ENCODE results near the gene NUDT17.

Gene NUDT17

DNA sequence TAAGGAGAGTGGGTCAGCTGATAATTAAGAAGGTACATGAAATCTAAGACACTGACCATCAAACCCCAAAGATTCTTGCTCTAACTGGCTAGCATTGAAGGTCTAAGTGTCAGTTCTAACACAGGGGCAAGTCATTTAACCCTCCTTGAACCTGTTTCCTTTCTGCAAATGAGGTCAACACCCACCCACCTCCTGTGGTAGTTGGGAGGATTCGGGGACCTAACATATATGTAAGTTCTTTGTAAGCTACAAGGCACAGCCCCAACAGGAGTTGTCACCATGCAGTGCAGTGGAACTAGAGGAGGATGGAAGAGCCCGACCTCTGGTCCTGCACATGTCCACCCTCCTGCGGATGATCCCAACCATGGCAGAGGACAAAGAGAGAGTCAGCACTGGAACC lies 2.4 kb downstream of the NUDT17 start:
- no peak for DNase-seq (ENCODE audit: low spot score)

DNA sequence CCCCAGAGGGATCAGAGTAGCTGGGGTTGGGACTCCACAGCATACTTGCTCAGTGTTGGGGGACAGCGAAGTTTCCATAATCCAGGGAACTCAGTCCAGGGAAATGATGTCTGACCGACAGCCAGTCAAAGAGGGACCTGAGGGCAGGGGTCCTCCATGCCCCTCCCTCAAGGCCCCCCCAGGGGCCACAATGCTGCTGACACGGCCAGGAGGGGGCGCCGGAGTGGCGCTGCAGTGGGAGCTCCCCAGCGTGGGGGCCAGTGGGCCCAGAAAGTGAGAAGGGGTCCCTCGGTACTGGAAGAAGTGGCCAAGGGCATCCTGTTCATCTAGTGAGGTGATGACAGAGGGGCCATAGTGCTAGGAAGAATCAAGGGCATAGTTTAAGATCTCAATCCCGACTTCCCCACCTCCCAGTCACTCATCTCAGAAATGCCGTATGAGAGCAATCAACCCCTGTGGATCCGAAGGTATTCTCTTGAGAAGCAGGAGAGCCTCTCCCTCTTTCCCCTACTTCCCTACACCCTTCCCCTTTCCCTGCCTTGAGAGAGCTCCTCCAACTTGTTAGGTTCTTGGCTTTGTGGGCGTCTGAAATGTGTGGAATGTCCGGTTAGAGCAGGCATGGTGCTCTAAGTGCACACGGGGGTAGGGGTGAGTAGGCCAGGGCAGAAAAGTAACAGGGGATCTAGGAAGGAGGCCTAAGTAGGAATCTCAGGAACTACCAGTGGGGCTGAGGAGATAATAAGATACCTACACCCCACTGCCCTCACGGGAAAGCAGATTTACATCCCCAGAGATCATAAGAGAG lies 4.1 kb downstream of the NUDT17 start:
- DNase-seq (ENCODE audit: low spot score), result no peak

DNA sequence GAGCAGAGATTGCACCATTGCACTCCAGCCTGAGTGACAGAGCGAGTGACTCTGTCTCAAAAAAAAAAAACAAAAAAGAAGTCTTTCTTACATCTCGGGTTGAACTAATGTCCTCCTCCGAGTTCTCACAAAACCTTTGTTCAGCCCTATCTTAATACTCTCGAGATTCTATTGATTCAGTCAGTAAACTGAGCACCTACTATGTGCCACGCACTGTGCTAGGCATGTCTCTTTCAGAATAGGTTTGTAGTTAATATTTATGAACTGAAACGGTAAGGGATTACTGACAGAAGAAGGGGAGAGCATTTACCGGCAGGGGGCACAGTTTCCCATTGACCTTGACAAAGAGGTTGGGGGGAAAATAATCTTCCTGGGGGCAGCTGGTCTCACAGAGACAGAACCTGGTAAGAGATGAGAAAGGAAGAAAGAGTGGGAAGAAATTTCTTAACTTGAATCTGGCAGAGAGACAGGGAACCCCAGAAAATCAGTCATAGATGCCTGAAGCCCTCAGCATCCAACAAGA lies 10.1 kb downstream of the NUDT17 start:
- DNase-seq (ENCODE audit: low spot score), result no peak

GRCh38 chr1:145857170-145857569 lies 11.7 kb downstream of the NUDT17 start:
- DNase-seq (ENCODE audit: low spot score), result no peak

DNA sequence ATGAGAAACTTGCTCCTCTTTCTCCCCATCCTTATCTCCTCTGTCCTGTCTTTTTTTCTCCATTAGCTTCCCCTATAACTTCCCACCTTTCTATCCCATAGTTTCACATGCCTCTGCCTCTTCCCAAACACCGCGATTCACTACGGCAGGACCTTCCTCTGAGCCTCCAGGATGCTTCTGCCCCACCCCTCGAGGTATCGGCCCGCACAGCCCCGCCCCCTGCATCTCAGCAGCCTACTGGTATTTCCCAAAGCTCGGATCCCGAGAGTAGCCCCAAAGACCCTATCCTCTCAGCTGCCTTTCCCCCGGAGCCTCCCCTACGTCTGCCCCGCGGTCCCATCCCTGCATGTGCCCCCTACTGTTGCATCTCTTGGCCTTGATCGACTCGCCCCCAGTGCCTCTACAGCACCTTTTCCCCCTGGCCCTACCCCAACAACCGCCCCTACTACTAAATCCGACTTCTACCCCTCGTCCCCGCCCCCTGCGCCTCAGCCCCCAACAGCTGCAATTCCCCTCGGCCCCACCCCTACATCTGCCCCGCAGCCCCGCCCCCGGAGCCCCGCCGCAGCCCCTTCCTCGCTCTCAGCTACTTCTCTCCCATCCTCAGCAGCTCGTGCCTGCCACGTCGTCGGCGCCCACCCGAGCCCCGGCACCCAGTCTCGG lies 12.9 kb downstream of the NUDT17 start:
- DNase-seq (ENCODE audit: low spot score), result no peak

DNA sequence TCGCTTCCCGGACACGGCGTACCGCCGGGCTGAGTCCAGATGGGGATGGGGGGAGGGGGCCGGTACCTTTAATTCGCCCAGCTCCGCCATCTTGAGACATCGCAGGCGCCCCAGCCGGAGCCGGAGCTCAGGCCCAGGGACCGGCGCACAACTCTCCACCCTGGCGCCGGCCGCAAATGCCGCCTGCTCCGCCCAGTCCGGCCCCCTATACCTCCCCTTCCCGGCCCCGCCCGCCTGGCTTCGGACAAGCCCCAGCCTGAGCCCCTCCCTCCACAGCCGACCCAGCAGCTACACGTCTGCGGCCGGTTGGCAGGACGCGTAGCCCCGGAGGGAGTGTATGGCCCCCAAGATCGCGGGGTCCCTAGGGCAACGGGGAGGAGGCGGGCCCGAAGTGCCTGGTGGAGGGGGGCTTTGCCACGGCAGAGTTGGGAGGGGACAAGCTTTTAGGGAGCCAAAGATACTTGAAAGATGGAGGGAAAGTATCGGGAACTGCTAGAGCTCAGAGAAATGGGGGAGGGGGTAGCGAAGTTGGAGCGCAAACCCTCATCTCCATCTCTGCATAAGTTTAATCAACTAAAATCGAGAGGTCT lies 13.6 kb downstream of the NUDT17 start, which contains the start of gene PIAS3:
TSS of gene PIAS3 (minus strand) at position 181 of the 590 bp plus-strand sequence. CDS start at position 90, 91 bp downstream.
- DNase-seq (ENCODE audit: low spot score), result peak; percentile 89

- DNase-seq (ENCODE audit: low spot score), result peak; percentile 85
These were observed 14.1 kb downstream of the NUDT17 start for GRCh38 chr1:145859491-145860023.

DNA sequence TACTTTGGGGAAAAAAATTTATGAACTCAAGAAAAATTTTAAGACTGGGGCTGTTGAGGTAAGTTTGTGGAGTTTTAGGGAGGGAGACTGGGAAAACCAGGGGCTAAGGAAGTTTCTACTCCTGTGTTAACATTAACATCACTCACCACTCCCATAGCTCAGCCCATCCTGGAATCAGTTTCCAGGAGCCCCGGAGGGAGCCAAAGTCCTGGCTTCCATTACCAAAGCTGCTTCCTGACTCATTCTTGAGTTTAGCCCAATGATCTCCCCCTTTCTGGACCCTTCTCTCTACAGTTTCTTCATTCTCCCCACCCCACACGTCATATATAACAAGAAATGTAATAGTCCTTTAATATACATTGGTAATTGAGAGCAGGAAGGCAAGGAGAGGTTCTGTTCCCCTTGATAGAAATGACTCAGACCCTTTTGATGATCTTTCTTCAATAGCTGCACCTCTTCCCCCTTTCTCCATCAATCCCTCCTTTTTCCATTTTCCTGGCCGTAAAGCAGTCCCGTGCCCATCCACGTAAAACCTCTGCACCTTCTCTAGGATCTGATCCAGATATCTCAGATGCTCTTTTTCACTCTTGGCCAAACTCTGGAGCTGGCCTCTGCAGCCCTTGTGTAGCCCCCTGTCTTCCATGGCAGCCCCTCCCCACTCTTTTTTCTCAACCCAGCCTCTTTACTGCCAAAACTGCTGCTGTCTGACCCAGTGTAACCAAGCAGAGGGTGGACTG lies 18.0 kb downstream of the NUDT17 start:
- no peak for DNase-seq (ENCODE audit: low spot score)

GRCh38 chr1:145868232-145868631 lies 22.8 kb downstream of the NUDT17 start:
- DNase-seq (ENCODE audit: low spot score), result no peak

GRCh38 chr1:145871994-145872924 lies 26.8 kb downstream of the NUDT17 start:
- DNase-seq (ENCODE audit: low spot score), result no peak

GRCh38 chr1:145874646-145875045 lies 29.2 kb downstream of the NUDT17 start:
- no peak for DNase-seq (ENCODE audit: low spot score)

GRCh38 chr1:145877923-145878486 lies 32.6 kb downstream of the NUDT17 start:
- DNase-seq (ENCODE audit: low spot score), result no peak

GRCh38 chr1:145878724-145879123 lies 33.3 kb downstream of the NUDT17 start:
- no peak for DNase-seq (ENCODE audit: low spot score)

DNA sequence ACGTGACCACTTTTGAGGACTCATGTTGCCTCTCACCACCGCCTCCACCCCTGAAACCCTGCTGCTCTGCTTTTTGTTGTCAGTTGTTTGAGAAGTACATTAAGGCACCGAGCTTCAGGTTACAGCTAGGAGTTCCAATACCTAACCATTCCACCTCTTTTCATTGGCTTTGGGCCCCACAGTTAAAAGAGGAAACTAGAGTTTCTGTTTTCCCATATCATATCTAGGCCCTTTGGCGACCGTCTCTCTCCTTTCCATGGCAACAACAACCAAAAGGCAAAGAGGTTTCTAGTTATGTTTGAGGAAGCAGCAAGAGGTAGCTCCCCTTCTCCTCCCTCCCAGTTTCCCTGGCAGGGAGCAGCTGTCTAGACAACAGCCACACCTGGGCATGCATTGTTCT lies 34.3 kb downstream of the NUDT17 start:
- DNase-seq (ENCODE audit: low spot score), result no peak

- DNase-seq (ENCODE audit: low spot score), result no peak
These were observed 39.2 kb downstream of the NUDT17 start for GRCh38 chr1:145884675-145885074.

DNA sequence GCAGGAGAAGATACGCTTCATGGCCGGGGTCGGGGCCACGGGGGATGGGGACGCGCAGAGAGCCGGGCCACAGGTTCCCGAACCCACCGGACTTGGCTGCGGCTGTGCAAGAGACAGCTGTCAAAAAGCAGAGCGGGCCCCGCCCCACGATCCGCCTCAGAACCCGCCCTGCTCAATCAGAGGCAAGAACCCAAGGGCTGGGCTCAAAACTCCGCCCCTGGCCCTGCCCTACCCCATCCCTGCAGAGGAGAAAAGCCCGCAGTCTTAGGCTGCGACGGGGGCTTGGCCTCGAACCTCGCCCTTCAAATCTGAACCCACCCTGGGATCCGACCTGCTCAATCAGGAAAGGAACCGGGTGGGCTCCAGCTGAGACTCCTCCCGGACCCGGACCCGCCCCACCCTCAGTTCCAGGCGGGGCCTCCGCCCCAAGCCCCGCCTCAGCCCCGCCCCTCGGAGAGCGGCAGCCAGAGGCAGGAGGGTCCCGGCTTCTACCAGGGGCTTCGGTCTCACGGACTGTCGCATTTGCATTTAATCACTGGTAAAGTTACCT lies 40.4 kb downstream of the NUDT17 start, which contains the start of gene ANKRD35:
TSS of gene ANKRD35 (minus strand) at position 129 of the 550 bp plus-strand sequence. CDS start at position 21, 108 bp downstream.
- DNase-seq (ENCODE audit: low spot score), result peak; percentile 61

GRCh38 chr1:145886390-145886789 lies 41.0 kb downstream of the NUDT17 start:
- no peak for DNase-seq (ENCODE audit: low spot score)

GRCh38 chr1:145886816-145887215 lies 41.4 kb downstream of the NUDT17 start:
- no peak for DNase-seq (ENCODE audit: low spot score)

GRCh38 chr1:145887631-145888030 lies 42.2 kb downstream of the NUDT17 start:
- DNase-seq (ENCODE audit: low spot score), result no peak

GRCh38 chr1:145889722-145890121 lies 44.3 kb downstream of the NUDT17 start:
- DNase-seq (ENCODE audit: low spot score), result no peak

All from pons (tissue), 1 donor.